Nephron progenitor cell (in vitro differentiated cells): ENCODE results near the gene NUDT19.

Experiments used
- DNase-seq: peaks from one replicate; pipeline ENCODE4 v3.0.0; 2021
- H3K27ac Mint-ChIP-seq: 2 replicates; pipeline ENCODE4 v1.8.0; 2021; ENCODE audit warnings: mild to moderate bottlenecking, moderate library complexity, mixed read lengths
- H3K27me3 Mint-ChIP-seq: 2 replicates; pipeline ENCODE4 v1.8.0; 2021; ENCODE audit warnings: mild to moderate bottlenecking, low read depth, mixed read lengths; ENCODE audit not compliant: poor library complexity
- H3K36me3 Mint-ChIP-seq: 2 replicates; pipeline ENCODE4 v1.8.0; 2021; ENCODE audit warnings: low read depth, mixed read lengths
- H3K4me1 Mint-ChIP-seq: 2 replicates; pipeline ENCODE4 v1.8.0; 2021; ENCODE audit warnings: mixed read lengths
- H3K4me3 Mint-ChIP-seq: 2 replicates; pipeline ENCODE4 v1.8.0; 2021; ENCODE audit warnings: mild to moderate bottlenecking, moderate library complexity, mixed read lengths
- H3K9me3 Mint-ChIP-seq: 2 replicates; pipeline ENCODE4 v1.8.0; 2021; ENCODE audit warnings: mild to moderate bottlenecking, moderate library complexity, mixed read lengths
- TF ChIP-seq, protein P1 (sequence below): fragments of 200-600 bp; sonication (generic); IDR thresholded peaks from 2 replicates; pipeline ENCODE4 v1.5.0; 2021; ENCODE audit warnings: antibody characterized with exemption

The NUDT19 gene

DNA sequence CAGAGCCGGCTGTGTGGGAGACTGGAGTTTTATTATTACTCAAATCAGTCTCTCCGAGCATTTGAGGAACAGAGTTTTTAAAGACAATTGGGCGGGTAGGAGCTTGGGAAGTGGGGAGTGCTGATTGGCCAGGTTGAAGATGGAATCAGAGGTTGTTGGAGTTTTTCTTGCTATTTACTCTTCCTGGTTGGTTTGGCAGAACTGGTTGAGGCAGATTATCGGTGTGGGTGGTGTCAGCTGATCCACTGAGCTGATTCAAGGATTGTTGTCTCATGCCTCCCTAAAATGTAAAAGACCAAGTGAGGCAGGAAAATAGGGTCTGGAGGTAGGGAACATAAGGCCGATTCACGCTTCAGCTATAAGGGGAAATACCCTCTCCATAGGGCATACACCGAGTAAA lies 26.7 kb downstream of the NUDT19 start:
- H3K27me3 Mint-ChIP-seq: no peaks in the 10 kb centered on the region
- DNase-seq: no peak
- H3K4me3 Mint-ChIP-seq: no peak overlapping the region
- H3K9me3 Mint-ChIP-seq: peaks cover 7% of the 10 kb centered on the region
- peaks cover 15% of the 10 kb centered on the region for H3K36me3 Mint-ChIP-seq
- no peaks in the 10 kb centered on the region for H3K4me1 Mint-ChIP-seq
- TF ChIP-seq, protein P1, sequence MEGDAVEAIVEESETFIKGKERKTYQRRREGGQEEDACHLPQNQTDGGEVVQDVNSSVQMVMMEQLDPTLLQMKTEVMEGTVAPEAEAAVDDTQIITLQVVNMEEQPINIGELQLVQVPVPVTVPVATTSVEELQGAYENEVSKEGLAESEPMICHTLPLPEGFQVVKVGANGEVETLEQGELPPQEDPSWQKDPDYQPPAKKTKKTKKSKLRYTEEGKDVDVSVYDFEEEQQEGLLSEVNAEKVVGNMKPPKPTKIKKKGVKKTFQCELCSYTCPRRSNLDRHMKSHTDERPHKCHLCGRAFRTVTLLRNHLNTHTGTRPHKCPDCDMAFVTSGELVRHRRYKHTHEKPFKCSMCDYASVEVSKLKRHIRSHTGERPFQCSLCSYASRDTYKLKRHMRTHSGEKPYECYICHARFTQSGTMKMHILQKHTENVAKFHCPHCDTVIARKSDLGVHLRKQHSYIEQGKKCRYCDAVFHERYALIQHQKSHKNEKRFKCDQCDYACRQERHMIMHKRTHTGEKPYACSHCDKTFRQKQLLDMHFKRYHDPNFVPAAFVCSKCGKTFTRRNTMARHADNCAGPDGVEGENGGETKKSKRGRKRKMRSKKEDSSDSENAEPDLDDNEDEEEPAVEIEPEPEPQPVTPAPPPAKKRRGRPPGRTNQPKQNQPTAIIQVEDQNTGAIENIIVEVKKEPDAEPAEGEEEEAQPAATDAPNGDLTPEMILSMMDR: no peak
- peak overlapping the region; percentile 40 for H3K27ac Mint-ChIP-seq

GRCh38 chr19:32719611-32720059 lies 28.0 kb downstream of the NUDT19 start, which contains the start of gene TDRD12:
TDRD12 (plus strand) TSS chr19:32719767; CDS start chr19:32720073, 306 bp downstream.
- no peak for DNase-seq
- Mint-ChIP-seq H3K27me3 (no peaks in the 10 kb centered on the region), H3K27ac (no peak within 1 kb of the TSS), H3K4me1 (no peaks in the 10 kb centered on the region), H3K9me3 (peaks cover 12% of the 10 kb centered on the region), H3K36me3 (peaks cover 9% of the 10 kb centered on the region), H3K4me3 (no peak within 1 kb of the TSS)
- TF ChIP-seq, protein P1: no peak

DNA sequence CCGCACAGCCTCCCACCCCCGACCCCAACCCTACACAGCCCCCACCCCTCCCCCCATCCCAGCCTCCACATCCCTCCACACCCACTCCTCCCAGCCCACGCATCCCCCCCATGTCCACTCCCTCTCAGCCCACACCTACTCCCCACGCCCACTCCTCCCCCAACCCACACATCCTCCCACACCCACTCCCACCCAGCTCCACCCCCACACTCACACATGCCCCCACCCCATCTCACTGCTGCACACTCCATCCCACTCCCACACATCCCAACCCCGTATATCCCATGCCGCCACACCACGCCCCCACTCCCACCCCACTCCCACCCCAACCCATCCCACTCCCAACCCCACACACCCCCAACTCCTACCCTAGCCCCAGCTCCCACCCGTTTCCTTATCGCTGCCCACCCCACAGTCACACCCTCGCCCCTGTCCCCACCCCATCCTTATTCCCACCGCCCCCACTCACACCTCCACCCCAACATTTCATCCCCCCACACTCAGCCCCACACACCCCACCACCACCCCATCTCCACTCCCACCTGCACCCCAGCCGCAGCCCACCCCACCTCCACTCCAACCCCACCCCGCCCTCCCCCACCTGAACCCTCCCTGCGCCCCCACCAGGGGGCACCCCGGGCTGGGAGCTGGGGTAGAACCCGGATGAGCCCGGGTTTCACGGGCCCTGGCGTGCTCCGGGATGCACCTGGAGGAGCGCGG lies 28.8 kb downstream of the NUDT19 start:
- Mint-ChIP-seq H3K4me1 (no peaks in the 10 kb centered on the region), H3K36me3 (peaks cover 2% of the 10 kb centered on the region), H3K4me3 (no peak overlapping the region), H3K27me3 (no peaks in the 10 kb centered on the region), H3K27ac (no peak overlapping the region), H3K9me3 (peaks cover 16% of the 10 kb centered on the region)
- no peak for DNase-seq
- TF ChIP-seq, protein P1: no peak

DNA sequence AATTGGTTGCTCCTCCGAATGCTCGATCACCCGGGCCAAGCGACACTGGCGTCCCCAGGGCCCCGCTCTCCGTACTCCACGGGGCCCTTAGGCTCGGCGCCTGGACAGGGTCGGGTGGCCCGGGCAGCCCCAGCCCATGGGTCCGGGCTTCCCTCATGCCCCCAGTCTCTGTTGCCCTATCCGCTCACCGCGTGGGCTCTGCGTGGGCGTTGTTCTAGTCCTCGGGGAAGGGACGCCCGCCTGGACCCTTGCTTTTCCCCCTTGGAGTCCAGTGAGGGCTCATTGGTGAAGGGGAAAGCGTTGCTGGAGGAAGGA lies 29.3 kb downstream of the NUDT19 start:
- TF ChIP-seq, protein P1: no peak
- no peaks in the 10 kb centered on the region for H3K36me3 Mint-ChIP-seq
- no peaks in the 10 kb centered on the region for H3K27me3 Mint-ChIP-seq
- no peak overlapping the region for H3K4me3 Mint-ChIP-seq
- H3K9me3 Mint-ChIP-seq: peaks cover 20% of the 10 kb centered on the region
- no peaks in the 10 kb centered on the region for H3K4me1 Mint-ChIP-seq
- H3K27ac Mint-ChIP-seq: peak overlapping the region; percentile 81
- DNase-seq: no peak

DNA sequence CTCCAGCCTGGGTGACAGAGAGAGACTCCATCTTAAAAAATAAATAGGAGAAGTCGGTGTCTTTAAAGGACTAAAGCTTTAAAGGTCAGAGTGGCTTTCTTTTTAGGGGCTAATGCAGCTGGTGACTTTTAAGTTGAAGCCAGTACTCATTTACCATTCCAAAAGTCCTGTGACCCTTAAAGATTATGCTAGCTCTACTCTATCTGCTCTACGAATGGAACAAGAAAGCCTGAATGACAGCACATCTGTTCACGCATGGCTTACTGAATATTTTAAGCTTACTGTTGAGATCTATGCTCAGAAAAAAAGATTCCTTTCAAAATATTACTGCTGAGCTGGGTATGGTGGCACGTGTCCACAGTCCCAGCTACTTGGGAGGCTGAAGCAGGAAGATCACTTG lies 44.3 kb downstream of the NUDT19 start:
- H3K27me3 Mint-ChIP-seq: peaks cover 14% of the 10 kb centered on the region
- TF ChIP-seq, protein P1: no peak
- no peaks in the 10 kb centered on the region for H3K36me3 Mint-ChIP-seq
- no peaks in the 10 kb centered on the region for H3K9me3 Mint-ChIP-seq
- DNase-seq: no peak
- no peaks in the 10 kb centered on the region for H3K4me1 Mint-ChIP-seq
- no peak overlapping the region for H3K4me3 Mint-ChIP-seq
- H3K27ac Mint-ChIP-seq: no peak overlapping the region

DNA sequence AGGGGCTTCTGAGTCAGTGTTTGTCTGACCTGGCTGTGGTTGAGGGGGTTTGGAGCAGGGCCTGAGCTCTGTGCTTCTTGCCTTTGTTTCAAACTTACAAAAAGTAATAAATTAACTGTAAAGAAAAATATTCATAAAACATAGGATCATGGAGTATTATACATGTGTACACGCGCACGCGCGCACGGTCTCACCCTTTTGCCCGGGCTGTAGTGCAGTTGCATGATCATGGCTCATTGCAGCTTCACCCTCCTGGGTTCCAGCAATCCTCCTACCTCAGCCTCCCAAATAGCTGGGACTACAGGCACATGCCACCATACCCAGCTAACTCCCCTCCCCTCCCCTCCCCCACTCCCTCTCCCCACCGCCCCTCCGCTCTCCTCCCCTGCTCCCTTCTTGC lies 51.4 kb downstream of the NUDT19 start:
- Mint-ChIP-seq H3K4me3 (no peak overlapping the region), H3K27me3 (peaks cover 21% of the 10 kb centered on the region), H3K27ac (no peak overlapping the region), H3K36me3 (no peaks in the 10 kb centered on the region), H3K4me1 (peaks cover 2% of the 10 kb centered on the region), H3K9me3 (no peaks in the 10 kb centered on the region)
- DNase-seq: no peak
- TF ChIP-seq, protein P1: no peak
